Measurements from ENCODE around the gene CHEK2.
A peak's percentile ranks its signal among the peaks of the same experiment; 100 is the strongest.
"Not testable (repeated sequence)": the region's sequence is repeated elsewhere in the genome, so short reads cannot be mapped to it uniquely, and the experiment has no call there.

The CHEK2 gene

DNA sequence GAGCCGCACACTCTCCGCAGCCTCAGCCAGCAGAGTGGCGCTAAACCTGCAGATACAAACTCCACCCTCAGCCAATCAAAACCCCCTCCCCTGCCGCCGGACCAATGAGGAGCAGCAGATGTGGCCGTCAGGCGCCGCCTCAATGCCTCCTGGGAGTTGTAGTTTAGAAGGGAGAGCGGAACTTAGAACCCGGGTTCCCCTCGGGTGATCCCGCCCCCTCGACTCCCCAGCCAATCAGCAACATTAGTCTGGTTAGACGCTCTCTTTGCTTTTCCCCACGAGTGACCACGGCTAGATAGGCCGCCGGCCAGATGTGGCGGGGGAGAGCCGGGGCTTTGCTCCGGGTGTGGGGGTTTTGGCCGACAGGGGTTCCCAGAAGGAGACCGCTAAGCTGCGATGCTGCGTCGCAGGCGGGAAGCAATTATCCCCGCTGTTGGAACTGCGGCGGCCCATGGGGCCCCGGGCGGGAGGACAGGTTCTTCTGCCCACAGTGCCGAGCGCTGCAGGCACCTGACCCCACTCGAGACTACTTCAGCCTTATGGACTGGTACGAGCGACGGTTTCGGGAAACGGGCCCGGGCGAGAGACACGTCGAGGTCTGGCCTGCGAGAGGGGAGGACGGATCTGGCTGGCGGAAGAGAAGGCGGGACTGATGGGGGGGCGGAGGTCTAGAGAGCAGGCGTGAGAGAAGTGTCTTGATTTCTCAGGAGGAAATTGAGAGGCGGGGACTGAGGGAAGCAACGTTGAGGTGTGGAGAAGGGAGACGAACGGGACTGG lies at the start of gene CHEK2, which contains the start of gene HSCB:
CHEK2 (minus strand) TSS at position 36 of the 777 bp plus-strand sequence. CDS start 7,099 bp downstream, outside the sequence.
HSCB (plus strand) TSS at position 255 of the 777 bp plus-strand sequence; CDS start at position 312, 57 bp downstream.
- DNase-seq = peak; percentile 92 to 98 (median 93)

GRCh38 chr22:28791124-28791523 lies 49.5 kb upstream of the CHEK2 start:
- DNase-seq = no peak

DNA sequence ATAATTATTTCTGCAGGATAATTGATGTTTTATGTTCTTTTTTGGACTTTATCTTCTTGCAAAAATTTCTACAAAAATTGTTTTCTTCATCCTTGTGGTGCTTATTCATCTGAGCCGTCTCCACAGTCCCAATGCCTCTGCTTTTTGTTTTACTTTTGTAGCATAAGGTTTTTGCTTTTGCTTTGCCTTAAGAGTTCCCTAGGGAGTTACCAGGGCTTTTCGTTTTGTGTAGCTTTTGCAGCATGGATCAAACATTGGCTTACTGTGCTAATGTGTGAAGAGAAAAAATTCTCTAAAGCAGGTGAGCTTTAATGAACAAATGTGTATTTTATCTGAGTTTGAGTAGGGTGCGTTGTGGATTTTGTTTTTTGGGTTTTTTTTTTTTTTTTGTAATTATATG lies 47.0 kb upstream of the CHEK2 start:
- DNase-seq = peak in 1 of 3 experiments; percentile 2

- DNase-seq = no peak
Observed at GRCh38 chr22:28783786-28784671, 42.4 kb upstream of the CHEK2 start.

DNA sequence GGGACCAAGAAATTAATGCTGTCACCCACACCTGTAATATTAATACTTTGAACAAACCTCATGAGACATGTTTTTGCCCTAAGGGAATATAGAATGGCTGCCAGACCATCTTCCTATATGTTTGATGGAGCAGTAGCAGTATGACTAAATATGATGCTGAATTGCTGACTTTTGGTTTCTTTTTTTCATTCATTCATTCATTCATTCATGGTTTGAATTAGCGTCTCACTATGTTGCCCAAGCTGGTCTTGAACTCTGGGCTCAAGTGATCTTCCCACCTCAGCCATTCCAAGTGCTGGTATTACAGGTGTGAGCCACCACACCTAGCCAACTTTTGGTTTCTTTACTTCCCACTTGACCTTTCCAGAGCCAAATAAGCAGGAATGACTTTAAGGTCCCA lies 38.7 kb upstream of the CHEK2 start:
- DNase-seq = no peak

DNA sequence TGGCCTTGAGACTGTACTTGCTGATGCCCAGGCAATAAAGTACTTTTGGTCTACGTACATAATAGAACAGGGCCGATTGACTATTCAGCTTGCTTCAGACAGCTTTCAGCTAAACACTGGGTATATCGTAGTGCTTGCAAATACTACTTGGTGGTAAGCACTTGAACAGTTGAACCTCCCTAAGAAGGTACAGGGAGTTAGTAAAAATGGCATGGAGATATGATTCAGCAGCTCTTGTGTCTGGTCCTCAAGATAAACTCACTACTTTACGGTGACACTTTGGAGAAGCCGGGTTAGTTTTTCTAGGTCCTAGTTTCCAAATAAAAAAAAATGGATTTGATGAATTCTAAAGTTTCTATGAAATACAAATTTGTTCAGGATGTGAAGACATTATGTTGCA lies 38.2 kb upstream of the CHEK2 start:
- DNase-seq = no peak

DNA sequence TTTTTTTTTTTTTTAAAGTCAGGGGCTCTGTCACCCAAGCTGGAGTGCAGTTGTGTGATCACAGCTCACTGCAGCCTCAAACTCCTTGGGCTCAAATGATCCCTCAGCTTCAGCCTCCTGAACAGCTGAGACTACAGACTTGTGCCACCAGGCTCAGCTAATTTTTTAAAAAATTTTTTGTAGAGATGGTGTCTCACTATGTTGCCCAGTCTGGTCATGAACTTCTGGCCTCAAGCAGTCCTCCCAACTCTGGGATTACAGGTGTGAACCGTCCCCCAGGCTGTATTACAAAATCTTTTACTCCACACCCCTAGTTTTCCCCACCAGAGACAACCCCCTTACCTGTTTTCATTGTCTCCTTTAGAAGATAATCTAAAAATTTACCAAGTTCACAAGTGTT lies 32.8 kb upstream of the CHEK2 start:
- no peak for DNase-seq

GRCh38 chr22:28773461-28773867 lies 31.8 kb upstream of the CHEK2 start:
- peak in 1 of 3 experiments; percentile 26 for DNase-seq

- peak; percentile 83 to 94 (median 89) for DNase-seq
Observed at GRCh38 chr22:28772633-28773460, 31.2 kb upstream of the CHEK2 start, which contains the start of gene CCDC117. CCDC117 (plus strand) TSS chr22:28772695; CDS start chr22:28772850, 155 bp downstream.

DNA sequence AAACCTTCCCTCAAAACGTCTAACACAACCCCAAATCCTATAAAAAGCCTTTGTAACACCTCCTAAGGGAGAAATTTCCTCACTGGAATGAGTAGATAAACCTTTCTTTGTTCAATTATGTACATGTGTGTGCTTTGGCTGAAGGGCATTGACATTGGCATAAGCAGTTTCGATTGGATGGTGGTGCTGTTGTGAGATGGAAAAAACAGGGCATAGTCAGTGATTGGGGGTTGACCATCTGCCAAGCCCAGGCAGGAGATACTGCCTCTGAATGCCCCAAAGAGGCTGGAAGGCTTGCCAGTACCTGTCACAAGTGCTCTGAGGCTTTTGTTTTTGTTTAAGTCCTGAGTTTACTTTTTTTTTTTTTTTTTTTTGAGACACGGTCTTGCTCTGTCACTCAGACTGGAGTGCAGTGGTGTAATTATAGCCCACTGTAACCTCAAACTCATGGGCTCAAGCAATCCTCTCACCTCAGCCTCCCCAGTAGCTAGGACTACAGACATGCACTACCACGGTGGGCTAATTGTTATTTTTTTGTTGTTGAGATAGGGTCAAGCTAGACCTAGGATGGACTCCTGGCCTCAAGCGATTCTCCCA lies 29.7 kb upstream of the CHEK2 start:
- DNase-seq = no peak

GRCh38 chr22:28769394-28770085 lies 27.9 kb upstream of the CHEK2 start:
- DNase-seq = no peak

DNA sequence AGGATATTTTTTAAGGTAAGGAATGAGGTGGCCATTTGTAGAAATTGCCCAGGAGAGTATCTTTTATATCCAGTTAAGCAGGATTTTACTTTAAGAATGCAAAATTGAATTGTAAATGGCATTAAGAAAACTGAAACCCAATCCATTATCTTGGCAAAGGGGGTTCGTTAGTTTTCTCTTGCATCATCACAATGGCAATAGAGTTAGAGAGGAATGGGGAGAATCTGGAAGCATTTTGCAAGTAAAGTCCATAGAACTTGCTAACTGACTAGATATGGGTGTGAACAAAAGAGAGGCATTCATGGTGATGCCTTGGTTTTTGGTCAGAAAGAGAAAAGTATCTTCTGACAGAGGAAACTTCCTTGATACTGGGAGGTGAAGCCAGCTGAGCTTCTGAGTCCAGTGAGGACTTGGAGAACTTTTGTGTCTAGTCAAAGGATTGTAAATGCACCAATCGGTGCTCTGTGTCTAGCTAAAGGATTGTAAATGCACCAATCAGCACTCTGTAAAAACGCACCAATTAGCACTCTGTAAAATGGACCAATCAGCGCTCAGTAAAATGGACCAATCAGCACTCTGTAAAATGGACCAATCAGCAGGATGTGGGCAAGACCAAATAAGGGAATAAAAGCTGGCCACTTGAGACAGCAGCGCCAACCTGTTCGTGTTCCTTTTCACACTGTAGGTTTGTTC lies 27.2 kb upstream of the CHEK2 start:
- DNase-seq = peak in 1 of 3 experiments; percentile 2

DNA sequence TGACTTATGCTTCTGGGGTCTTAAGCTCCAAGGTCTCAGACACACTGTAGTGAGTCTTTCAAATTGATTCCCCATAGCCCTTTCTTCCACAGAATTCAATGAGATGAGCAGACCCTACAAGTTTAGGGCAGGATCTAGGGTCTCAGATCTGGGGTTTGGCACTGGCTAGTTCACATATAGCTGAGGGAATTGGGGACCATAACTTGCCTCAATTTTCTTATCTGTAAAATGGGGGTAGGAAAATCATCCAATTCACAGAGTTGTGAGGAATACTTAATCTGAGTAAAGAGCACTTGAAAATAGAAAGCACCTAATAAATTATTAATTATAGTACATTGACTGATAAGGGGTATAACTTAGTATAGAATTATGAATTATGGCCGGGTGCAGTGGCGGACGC lies 25.0 kb upstream of the CHEK2 start:
- no peak for DNase-seq

DNA sequence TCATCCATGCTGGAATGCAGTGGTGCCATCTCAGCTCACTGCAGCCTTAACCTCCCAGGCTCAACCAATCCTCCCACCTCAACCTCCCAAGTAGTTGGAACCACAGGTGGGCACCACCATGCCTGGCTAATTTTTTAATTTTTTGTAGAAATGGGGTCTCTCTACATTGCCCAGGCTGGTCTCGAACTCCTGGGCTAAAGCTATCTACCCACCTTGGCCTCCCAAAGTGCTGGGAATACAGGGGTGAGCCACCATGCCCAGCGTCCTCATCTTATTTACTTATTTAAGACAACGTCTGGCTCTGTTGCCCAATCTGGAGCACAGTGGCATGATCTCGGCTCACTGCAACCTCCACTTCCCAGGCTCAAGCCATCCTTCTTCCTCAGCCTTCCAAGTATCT lies 20.4 kb upstream of the CHEK2 start:
- DNase-seq = not testable (repeated sequence)

GRCh38 chr22:28761449-28761755 lies 19.8 kb upstream of the CHEK2 start:
- DNase-seq = no peak

DNA sequence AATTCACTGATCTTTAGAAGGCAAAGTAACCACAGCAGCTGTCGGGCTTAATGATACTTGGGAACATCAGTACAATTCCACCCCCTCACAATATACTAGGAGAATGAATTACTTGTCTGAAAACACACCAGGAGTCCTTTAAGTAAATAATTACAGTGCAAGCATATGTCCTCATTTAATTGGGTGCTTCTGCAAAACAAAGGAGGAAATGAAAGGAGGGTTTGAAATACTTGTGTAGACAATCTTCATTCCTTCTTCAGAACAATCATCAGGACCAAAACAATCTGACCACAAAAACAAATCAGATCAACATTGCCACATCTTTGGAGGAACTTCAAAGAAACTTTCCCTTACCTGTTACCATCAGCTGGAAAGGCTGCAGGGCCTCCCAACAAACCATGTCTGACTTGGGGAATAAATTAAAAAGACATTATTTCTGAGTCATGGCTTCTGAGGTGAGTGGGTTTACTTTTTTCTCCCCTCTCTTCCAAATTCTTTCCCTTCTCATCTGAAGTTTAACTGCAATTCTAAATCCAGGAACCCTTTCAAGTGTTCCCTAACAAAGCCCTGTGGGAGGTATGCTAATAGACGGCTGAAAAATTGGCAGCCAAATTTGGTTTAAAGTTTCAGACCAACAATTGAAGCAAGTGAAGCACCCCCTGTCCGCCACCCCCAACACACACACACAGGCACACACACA lies 18.4 kb upstream of the CHEK2 start:
- DNase-seq = peak; percentile 30 to 73 (median 33)

GRCh38 chr22:28754512-28754911 lies 12.9 kb upstream of the CHEK2 start:
- DNase-seq = not testable (repeated sequence)

GRCh38 chr22:28750471-28750881 lies 8.9 kb upstream of the CHEK2 start:
- no peak for DNase-seq

DNA sequence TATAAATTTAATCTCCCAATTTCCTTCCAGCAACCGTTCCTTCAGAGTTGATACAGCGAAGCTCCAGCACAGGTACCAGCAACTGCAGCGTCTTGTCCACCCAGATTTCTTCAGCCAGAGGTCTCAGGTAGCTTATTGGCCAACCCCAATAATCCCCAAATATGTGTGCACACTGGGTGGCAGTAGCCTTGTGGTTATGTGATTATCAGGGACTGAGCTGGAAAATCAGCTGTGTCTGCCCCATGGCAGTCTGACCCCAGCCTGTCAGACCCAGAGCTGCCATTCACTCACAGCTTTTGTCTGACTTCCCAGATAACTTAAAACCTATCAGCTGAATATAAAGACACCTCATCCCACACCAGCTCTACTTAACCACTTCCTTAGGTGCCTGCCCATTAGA lies 2.2 kb upstream of the CHEK2 start:
- DNase-seq = no peak

DNA sequence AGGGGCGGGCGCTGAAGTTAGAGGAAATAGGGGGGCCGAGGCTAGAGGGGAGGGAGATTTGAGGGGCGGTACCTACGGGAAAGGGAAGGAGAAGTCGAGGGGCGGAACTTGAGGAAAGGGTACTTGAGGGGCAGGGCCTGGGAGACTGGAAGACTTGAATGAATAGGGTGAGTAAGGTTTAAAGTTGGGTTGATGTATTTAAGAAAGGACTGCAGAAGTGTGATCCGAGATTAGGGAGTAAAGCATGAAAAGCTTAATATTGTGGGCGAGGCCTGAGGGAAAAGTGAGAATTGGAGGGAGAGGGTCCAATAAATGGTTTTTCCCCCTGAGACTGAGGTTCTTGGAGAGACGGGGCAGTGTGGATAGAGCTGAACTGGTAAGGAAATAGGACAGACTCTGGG lies 942 bp upstream of the CHEK2 start:
- no peak for DNase-seq

Measured in NCI-H1417 (cell line).